Stimulated activated CD8-positive, alpha-beta memory T cell treated with anti-CD3 and anti-CD28 coated beads, Interleukin-4, amount 100 ng/mL, for 4 hours (primary cell): ENCODE data around the gene AFF4.

Source experiments
- DNase-seq, 2 donors: peaks; one replicate each; pipeline ENCODE4 v3.0.0-alpha.2; 2020; ENCODE audit warnings: low read depth in 2 of 2, low spot score in 1 of 2

AFF4 gene

GRCh38 chr5:132827943-132828673 is 135.3 kb downstream of the AFF4 start:
- no peak for DNase-seq

GRCh38 chr5:132826424-132827082 is 136.9 kb downstream of the AFF4 start:
- DNase-seq: no peak

- no peak for DNase-seq
Observed at GRCh38 chr5:132825834-132826391, 137.5 kb downstream of the AFF4 start.
